Omental fat pad (tissue), 4 donors: ENCODE measurements around the gene HHAT. TPM values are rescaled to one million over a fixed set of nuclear protein-coding genes. Genes with fewer than 3 reads are reported as not detected.

ENCODE experiments used
- ATAC-seq: fragments of 150-250 bp; one replicate; pipeline ENCODE4 v1.9.1; 2016; ENCODE audit warnings: mild to moderate bottlenecking, moderate library complexity; ENCODE audit not compliant: low FRiP score
- DNase-seq: peaks from one replicate; pipeline ENCODE4 v3.0.0-alpha.2; 2019; ENCODE audit warnings: low spot score
- CTCF ChIP-seq, 3 donors: fragments of 450-650 bp; IDR thresholded peaks; one replicate each; pipeline ENCODE4 v1.5.1; 2016 to 2017; ENCODE audit warnings: antibody characterized with exemption in 3 of 3, mild to moderate bottlenecking in 3 of 3, moderate library complexity in 2 of 3
- total RNA-seq, 4 donors: library from RNA; depleted of rRNA; stranded (reverse); fragments of >200 nt; gene quantifications; one replicate each; pipeline ENCODE4 v1.1.0, GENCODE V29; 2016

The HHAT gene
- total RNA-seq, 4 donors from 2014 or later: 3.4 to 7.8 (median 4.6) TPM

GRCh38 chr1:210635108-210635507 lies 306.4 kb downstream of the HHAT start:
- TF ChIP-seq CTCF (IDR thresholded peaks at IDR 0.05): no peak
- no peak for ATAC-seq
- no peak for DNase-seq

GRCh38 chr1:210641582-210641981 lies 312.9 kb downstream of the HHAT start:
- no peak for TF ChIP-seq CTCF (IDR thresholded peaks at IDR 0.05)
- ATAC-seq: no peak
- no peak for DNase-seq

- TF ChIP-seq CTCF (IDR thresholded peaks at IDR 0.05): no peak
- DNase-seq: no peak
- ATAC-seq: no peak
Observed at GRCh38 chr1:210645582-210646257, 317.0 kb downstream of the HHAT start.

- ATAC-seq (no peak), DNase-seq (no peak)
- no peak for TF ChIP-seq CTCF (IDR thresholded peaks at IDR 0.05)
Observed at GRCh38 chr1:210646258-210646616, 317.5 kb downstream of the HHAT start.

GRCh38 chr1:210647406-210648333 lies 319.0 kb downstream of the HHAT start:
- ATAC-seq: no peak

GRCh38 chr1:210648588-210649269 lies 320.0 kb downstream of the HHAT start:
- TF ChIP-seq CTCF (IDR thresholded peaks at IDR 0.05): no peak
- no peak for ATAC-seq
- no peak for DNase-seq

More at GRCh38 chr1:210647406-210648333, 319.0 kb downstream of the HHAT start:
- no peak for TF ChIP-seq CTCF (IDR thresholded peaks at IDR 0.05)
- DNase-seq: no peak
